ENCODE data around the gene TMA7B.
A peak's percentile ranks its signal among the peaks of the same experiment; 100 is the strongest.

TMA7B gene

GRCh38 chr22:39984746-39985145, 24.5 kb downstream of the TMA7B start:
- H3K9me3 ChIP-seq (ENCODE audit: insufficient read depth, low read length) = no peaks in the 10 kb centered on the region
- H3K9ac ChIP-seq (ENCODE audit: low read length) = no peak overlapping the region
- H3K27ac ChIP-seq (ENCODE audit: low read length) = no peak overlapping the region
- peaks cover 32% of the 10 kb centered on the region for H3K27me3 ChIP-seq (ENCODE audit: low read depth, low read length)
- no peak overlapping the region for H3K4me3 ChIP-seq (ENCODE audit: low read length)
- no peaks in the 10 kb centered on the region; the same call in 1 of the 2 replicates for H4K20me1 ChIP-seq (ENCODE audit: insufficient read depth, low read length)
- H3K36me3 ChIP-seq (replicated peaks; ENCODE audit: low read depth, low read length) = no peaks in the 10 kb centered on the region
- no peak for TF ChIP-seq EZH2phosphoT487 (IDR thresholded peaks at IDR 0.05; ENCODE audit: low read depth)
- TF ChIP-seq CTCF (IDR thresholded peaks at IDR 0.05; ENCODE audit: low read depth, low read length) = no peak
- H3K4me2 ChIP-seq (ENCODE audit: low read length) = no peak overlapping the region
- no peaks in the 10 kb centered on the region for H3K79me2 ChIP-seq (ENCODE audit: low read length)
- H3K4me1 ChIP-seq (ENCODE audit: low read length) = peaks cover 4% of the 10 kb centered on the region; the same call in 1 of the 2 replicates
- H2AFZ ChIP-seq (ENCODE audit: low read depth, low read length) = no peak overlapping the region

GRCh38 chr22:39985383-39986035, 25.3 kb downstream of the TMA7B start:
- Histone ChIP-seq H3K9ac (ENCODE audit: low read length) (no peak overlapping the region), H3K4me1 (ENCODE audit: low read length) (peaks cover 4% of the 10 kb centered on the region; the same call in 1 of the 2 replicates), H4K20me1 (ENCODE audit: insufficient read depth, low read length) (no peaks in the 10 kb centered on the region; the same call in 1 of the 2 replicates), H3K27ac (ENCODE audit: low read length) (no peak overlapping the region), H3K36me3 (replicated peaks; ENCODE audit: low read depth, low read length) (no peaks in the 10 kb centered on the region), H3K4me2 (ENCODE audit: low read length) (0 out of 2 replicates have a peak overlapping the region, but pooled peaks have one; percentile 16), H3K9me3 (ENCODE audit: insufficient read depth, low read length) (no peaks in the 10 kb centered on the region), H3K79me2 (ENCODE audit: low read length) (no peaks in the 10 kb centered on the region), H3K27me3 (ENCODE audit: low read depth, low read length) (peaks cover 26% of the 10 kb centered on the region), H3K4me3 (ENCODE audit: low read length) (no peak overlapping the region), H2AFZ (ENCODE audit: low read depth, low read length) (no peak overlapping the region)
- no peak for TF ChIP-seq EZH2phosphoT487 (IDR thresholded peaks at IDR 0.05; ENCODE audit: low read depth)
- no peak for TF ChIP-seq CTCF (IDR thresholded peaks at IDR 0.05; ENCODE audit: low read depth, low read length)

GRCh38 chr22:39988386-39989114, 28.4 kb downstream of the TMA7B start:
- peaks cover 4% of the 10 kb centered on the region; the same call in 1 of the 2 replicates for H3K4me1 ChIP-seq (ENCODE audit: low read length)
- TF ChIP-seq CTCF (IDR thresholded peaks at IDR 0.05; ENCODE audit: low read depth, low read length) (no peak), EZH2phosphoT487 (IDR thresholded peaks at IDR 0.05; ENCODE audit: low read depth) (no peak)
- no peak overlapping the region for H3K27ac ChIP-seq (ENCODE audit: low read length)
- H3K9ac ChIP-seq (ENCODE audit: low read length) = no peak overlapping the region
- no peaks in the 10 kb centered on the region for H3K36me3 ChIP-seq (replicated peaks; ENCODE audit: low read depth, low read length)
- H4K20me1 ChIP-seq (ENCODE audit: insufficient read depth, low read length) = no peaks in the 10 kb centered on the region; the same call in 1 of the 2 replicates
- H3K9me3 ChIP-seq (ENCODE audit: insufficient read depth, low read length) = no peaks in the 10 kb centered on the region
- peaks cover 21% of the 10 kb centered on the region for H3K27me3 ChIP-seq (ENCODE audit: low read depth, low read length)
- no peak overlapping the region for H2AFZ ChIP-seq (ENCODE audit: low read depth, low read length)
- H3K4me2 ChIP-seq (ENCODE audit: low read length) = no peak overlapping the region
- H3K4me3 ChIP-seq (ENCODE audit: low read length) = no peak overlapping the region
- no peaks in the 10 kb centered on the region for H3K79me2 ChIP-seq (ENCODE audit: low read length)

- Histone ChIP-seq H3K4me3 (ENCODE audit: low read length) (no peak overlapping the region), H3K4me2 (ENCODE audit: low read length) (no peak overlapping the region), H3K9ac (ENCODE audit: low read length) (no peak overlapping the region), H4K20me1 (ENCODE audit: insufficient read depth, low read length) (no peaks in the 10 kb centered on the region), H3K27me3 (ENCODE audit: low read depth, low read length) (peaks cover 13% of the 10 kb centered on the region), H3K27ac (ENCODE audit: low read length) (no peak overlapping the region), H2AFZ (ENCODE audit: low read depth, low read length) (no peak overlapping the region), H3K4me1 (ENCODE audit: low read length) (peaks cover 4% of the 10 kb centered on the region; the same call in 1 of the 2 replicates), H3K79me2 (ENCODE audit: low read length) (no peaks in the 10 kb centered on the region), H3K36me3 (replicated peaks; ENCODE audit: low read depth, low read length) (no peaks in the 10 kb centered on the region), H3K9me3 (ENCODE audit: insufficient read depth, low read length) (no peaks in the 10 kb centered on the region)
- TF ChIP-seq EZH2phosphoT487 (IDR thresholded peaks at IDR 0.05; ENCODE audit: low read depth) (no peak), CTCF (IDR thresholded peaks at IDR 0.05; ENCODE audit: low read depth, low read length) (no peak)
These were observed 29.4 kb downstream of the TMA7B start for GRCh38 chr22:39989633-39990032.
